Measurements from ENCODE around the gene ACTN1. TPM values are rescaled to one million over a fixed set of nuclear protein-coding genes. Genes with fewer than 3 reads are reported as not detected.

Gene ACTN1
- total and polyA plus RNA-seq, 2 of the 8 experiments (the other 6 are each of a cell fraction or from before 2014, with no cell fraction given) = 236 to 262 TPM

DNA sequence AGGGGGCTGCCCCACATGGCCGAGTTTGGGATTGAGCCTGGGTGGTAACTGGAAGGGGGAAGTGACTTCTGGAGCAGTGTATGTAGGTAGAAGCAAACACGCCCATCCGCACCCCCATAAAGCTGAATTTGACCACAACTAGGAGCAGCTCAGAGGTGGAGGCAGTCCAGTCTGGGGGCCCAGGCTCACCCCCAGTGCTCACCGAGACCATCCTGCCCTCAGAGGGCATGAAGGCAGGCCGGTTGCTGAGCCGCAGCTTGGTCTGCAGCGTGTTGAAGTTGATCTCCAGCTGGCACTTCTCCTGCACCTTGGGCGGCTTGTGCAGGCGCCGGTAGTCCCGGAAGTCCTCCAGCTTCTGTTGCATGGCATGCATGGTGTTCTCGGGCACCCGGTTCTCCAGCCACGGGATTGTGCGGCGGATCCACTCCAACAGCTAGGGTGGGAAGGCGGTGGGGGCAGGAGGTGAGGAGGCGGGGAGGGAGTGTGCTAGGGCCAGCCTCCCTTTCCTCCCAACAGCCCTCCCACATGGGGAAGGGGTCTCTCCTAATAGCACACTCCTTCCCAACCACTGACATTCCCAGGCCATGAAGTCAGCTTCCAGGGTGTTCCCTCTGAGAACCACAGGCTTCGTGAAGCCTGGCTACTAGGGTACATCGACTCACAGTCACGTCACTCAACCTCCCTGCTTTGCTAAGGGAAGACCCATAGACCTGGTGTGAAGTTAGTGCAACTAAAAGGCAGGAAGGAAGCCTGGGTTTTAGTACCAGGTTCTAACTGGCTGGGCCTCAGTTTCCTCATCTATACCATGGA, 87.0 kb downstream of the ACTN1 start:
- no peak overlapping the region for H3K4me3 ChIP-seq (ENCODE audit: extremely low read depth in 1 of 4, insufficient read depth in 2 of 4, low read depth in 3 of 4, low read length in 4 of 4)
- H3K4me1 ChIP-seq (replicated peaks in 1 of 4; ENCODE audit: control insufficient read depth in 3 of 4, insufficient read depth in 4 of 4, low read length in 3 of 4) = no peaks in the 10 kb centered on the region
- WGBS, 2 experiments (ENCODE audit: extremely low coverage in 1 of 2, insufficient coverage in 1 of 2, insufficient read length in 1 of 2, insufficient replicate concordance in 2 of 2, low coverage in 1 of 2, low lambda C conversion rate in 2 of 2, missing lambda C conversion rate in 1 of 2) = 93% methylated on average over 21 of the region's 21 CpGs; no CpG with 5 or more reads in 1 of the 2 experiments
- no peak overlapping the region for H3K9ac ChIP-seq (replicated peaks in 1 of 4; ENCODE audit: extremely low read depth in 1 of 4, low read depth in 3 of 4, low read length in 3 of 4)
- H3K36me3 ChIP-seq (ENCODE audit: control insufficient read depth in 2 of 4, insufficient read depth in 4 of 4, low read length in 3 of 4) = peaks cover 27 to 76% (median 60%) of the 10 kb centered on the region in 4 experiments
- no peak overlapping the region for H3K4ac ChIP-seq (replicated peaks; ENCODE audit: insufficient read length, low read depth, low read length)
- H2BK15ac ChIP-seq (ENCODE audit: low read length) = no peak overlapping the region
- H3K9me3 ChIP-seq (ENCODE audit: insufficient read depth in 2 of 2, low read depth in 1 of 2, low read length in 1 of 2) = no peaks in the 10 kb centered on the region
- no peak overlapping the region for H3K18ac ChIP-seq (ENCODE audit: extremely low read depth, low read length)
- no peak overlapping the region for H2BK12ac ChIP-seq (ENCODE audit: low read depth, low read length)
- no peak for DNase-seq (ENCODE audit: low read depth in 1 of 2, low spot score in 2 of 2)
- H4K20me1 ChIP-seq (replicated peaks in 1 of 2; ENCODE audit: control insufficient read depth in 1 of 2, insufficient read depth in 2 of 2, low read length in 2 of 2) = peaks cover 0 to 7% of the 10 kb centered on the region in 2 experiments
- no peaks in the 10 kb centered on the region for H3K27me3 ChIP-seq (replicated peaks in 1 of 4; ENCODE audit: control insufficient read depth in 3 of 4, extremely low read depth in 1 of 4, insufficient read depth in 3 of 4, low read length in 3 of 4)
- no peak overlapping the region for H3K4me2 ChIP-seq (ENCODE audit: insufficient read depth in 1 of 2, low read depth in 2 of 2, low read length in 2 of 2)
- no peak overlapping the region; the same call in 1 of the 2 replicates for H4K8ac ChIP-seq (ENCODE audit: extremely low read depth, insufficient read depth, low read length)
- no peak overlapping the region for H4K5ac ChIP-seq (ENCODE audit: insufficient read length, low read depth, low read length)
- no peak overlapping the region for H2BK20ac ChIP-seq (ENCODE audit: low read length)
- no peak overlapping the region for H3K23ac ChIP-seq (ENCODE audit: insufficient read length)
- CTCF ChIA-PET (ENCODE audit: partially characterized antibody) = interaction anchor here (0.5 to 2.6 kb wide), 11 partner anchors 16 to 215 kb away, joined by 3 to 7 read pairs (median 4); no protein-coding TSS in a partner anchor
- H2BK120ac ChIP-seq (replicated peaks; ENCODE audit: low read depth, low read length) = no peak overlapping the region
- H3K14ac ChIP-seq (ENCODE audit: insufficient read length) = no peak overlapping the region
- POLR2A ChIA-PET (ENCODE audit: partially characterized antibody) = interaction anchor here (1.0 to 1.5 kb wide), 2 partner anchors 8 to 11 kb away, joined by 4 to 6 read pairs; no protein-coding TSS in a partner anchor
- no peak overlapping the region for H4K91ac ChIP-seq (replicated peaks; ENCODE audit: insufficient read length, low read length)
- no peak overlapping the region for H3K56ac ChIP-seq (replicated peaks; ENCODE audit: insufficient read length, low read depth, low read length)
- no peak overlapping the region for H2AK5ac ChIP-seq (ENCODE audit: low read depth, low read length)
- no peak for FAIRE-seq
- H2AFZ ChIP-seq (ENCODE audit: low read length) = no peak overlapping the region
- H2BK5ac ChIP-seq (ENCODE audit: low read depth, low read length) = no peak overlapping the region
- no peak overlapping the region for H3K27ac ChIP-seq (ENCODE audit: low read depth, low read length)
- H3K79me1 ChIP-seq (ENCODE audit: low read depth, low read length) = peaks cover 4% of the 10 kb centered on the region; the same call in 1 of the 2 replicates
- H3K79me2 ChIP-seq (ENCODE audit: control insufficient read depth in 1 of 2, insufficient read depth in 2 of 2, low read length in 2 of 2) = no peaks in the 10 kb centered on the region
- no peaks in the 10 kb centered on the region for H3K23me2 ChIP-seq (ENCODE audit: low read depth, low read length)
- TF ChIP-seq CBX5 (IDR thresholded peaks at IDR 0.05; ENCODE audit: low read depth, low read length) (no peak), CREB1 (IDR thresholded peaks at IDR 0.05) (no peak)
- TF ChIP-seq, protein P1, sequence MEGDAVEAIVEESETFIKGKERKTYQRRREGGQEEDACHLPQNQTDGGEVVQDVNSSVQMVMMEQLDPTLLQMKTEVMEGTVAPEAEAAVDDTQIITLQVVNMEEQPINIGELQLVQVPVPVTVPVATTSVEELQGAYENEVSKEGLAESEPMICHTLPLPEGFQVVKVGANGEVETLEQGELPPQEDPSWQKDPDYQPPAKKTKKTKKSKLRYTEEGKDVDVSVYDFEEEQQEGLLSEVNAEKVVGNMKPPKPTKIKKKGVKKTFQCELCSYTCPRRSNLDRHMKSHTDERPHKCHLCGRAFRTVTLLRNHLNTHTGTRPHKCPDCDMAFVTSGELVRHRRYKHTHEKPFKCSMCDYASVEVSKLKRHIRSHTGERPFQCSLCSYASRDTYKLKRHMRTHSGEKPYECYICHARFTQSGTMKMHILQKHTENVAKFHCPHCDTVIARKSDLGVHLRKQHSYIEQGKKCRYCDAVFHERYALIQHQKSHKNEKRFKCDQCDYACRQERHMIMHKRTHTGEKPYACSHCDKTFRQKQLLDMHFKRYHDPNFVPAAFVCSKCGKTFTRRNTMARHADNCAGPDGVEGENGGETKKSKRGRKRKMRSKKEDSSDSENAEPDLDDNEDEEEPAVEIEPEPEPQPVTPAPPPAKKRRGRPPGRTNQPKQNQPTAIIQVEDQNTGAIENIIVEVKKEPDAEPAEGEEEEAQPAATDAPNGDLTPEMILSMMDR (IDR thresholded peaks at IDR 0.05; ENCODE audit: control extremely low read depth in 1 of 3, insufficient read depth in 1 of 3, low read depth in 1 of 3, low read length in 3 of 3) = no peak

Measured in H1 (cell line).